ACHN (cell line): ENCODE measurements around the gene VAMP4.
"Not testable (repeated sequence)": the region's sequence is repeated elsewhere in the genome, so short reads cannot be mapped to it uniquely, and the experiment has no call there.

ENCODE experiments used
- DNase-seq: peaks from one replicate; pipeline ENCODE4 v3.0.0-alpha.2; 2015
- in situ Hi-C: cut with HindIII; loops from 2 replicates; pipeline ENCODE4 v1.10.0; 2017; ENCODE audit warnings: low sequenced_read_pairs, low pct_ligation_motif_present, low pct_unique_long_range_greater_than_20kb

The VAMP4 gene

DNA sequence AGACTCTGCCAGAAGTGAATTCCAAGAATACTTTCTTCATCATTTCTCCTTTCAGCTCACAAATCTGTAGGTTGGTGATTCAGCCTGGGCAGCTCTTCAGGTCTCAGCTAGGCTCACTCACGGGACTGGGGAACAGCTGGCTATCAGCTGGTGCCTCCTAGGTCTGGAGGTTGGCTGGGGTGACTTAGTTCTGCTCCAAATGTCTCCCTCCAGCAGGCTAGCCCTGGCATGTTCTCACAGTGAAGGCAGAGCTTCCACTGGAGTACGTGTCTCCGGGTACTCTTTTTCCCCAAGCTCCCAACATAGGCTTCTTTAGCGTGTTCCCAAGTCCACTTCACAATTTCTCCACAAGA is 12.5 kb upstream of the VAMP4 start:
- in situ Hi-C loops, result no loop called here
- no peak for DNase-seq

DNA sequence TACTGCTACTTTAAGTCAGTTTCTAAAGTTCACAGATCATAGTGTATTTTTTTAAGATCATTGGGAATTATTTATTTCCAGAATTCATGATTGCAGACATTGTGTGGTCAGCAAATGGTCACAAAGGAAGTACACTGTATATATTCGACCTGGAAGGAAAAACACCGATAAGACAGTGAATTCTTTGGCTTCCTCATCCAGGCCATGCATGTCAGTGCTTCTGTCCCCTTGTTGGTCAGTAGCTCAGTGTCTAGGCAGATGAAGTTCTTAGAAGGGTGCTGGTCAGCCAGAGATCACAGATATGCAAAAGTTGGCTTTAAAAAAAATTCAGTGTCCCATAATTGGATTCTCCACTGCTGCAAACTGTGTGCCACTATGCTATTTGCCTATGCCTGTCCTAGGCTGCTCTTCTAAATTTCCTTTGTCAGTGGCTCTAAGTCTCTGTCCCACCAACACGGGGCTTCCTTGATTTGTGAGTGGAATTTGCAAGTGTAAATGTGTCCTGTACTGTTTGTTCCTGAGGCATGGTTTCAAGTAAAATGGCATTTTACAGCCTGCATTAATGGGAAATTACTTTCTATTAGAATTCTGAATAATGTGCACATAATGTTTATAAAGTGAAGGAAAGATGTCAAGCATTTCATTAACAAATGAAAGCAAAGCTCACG is 12.0 kb upstream of the VAMP4 start:
- in situ Hi-C loops, result no loop called here

DNA sequence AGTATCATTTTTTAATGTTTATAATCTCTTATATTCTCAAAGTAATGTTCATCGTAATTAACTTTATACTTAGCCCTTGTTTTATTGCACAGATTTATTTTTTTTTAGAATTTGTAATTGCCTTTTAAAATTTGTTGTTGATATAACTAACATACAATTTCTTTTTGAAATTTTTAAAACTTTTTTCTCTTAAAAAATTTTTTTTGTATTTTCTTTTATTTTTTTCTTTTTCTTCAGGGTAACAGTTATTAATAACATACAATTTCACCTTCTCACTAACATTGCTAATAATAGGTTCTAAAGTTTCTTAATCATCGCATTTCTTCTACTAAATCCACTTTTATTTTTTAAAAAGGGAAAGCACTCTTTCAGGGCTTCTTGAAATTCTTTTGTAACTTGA is 11.3 kb upstream of the VAMP4 start:
- in situ Hi-C loops, result no loop called here
- no peak for DNase-seq

More for the DNA sequence above, 12.0 kb upstream of the VAMP4 start:
- DNase-seq, result no peak

DNA sequence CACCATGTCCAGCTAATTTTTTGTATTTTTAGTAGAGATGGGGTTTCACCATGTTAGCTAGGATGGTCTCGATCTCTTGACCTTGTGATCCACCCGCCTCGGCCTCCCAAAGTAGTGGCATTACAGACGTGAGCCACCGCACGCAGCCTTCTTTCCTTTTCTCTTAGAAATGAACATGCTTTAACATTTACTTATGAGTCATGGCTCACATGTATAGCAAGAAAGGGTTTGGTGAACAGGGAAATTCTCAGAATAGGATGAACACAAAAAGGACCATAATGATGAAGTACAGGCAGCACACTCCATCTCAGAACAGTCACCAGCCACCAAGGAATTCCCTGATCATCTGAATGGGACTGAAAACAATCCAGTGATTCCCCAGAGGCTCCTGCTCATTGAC is 9.4 kb upstream of the VAMP4 start:
- in situ Hi-C loops, result no loop called here
- no peak for DNase-seq

DNA sequence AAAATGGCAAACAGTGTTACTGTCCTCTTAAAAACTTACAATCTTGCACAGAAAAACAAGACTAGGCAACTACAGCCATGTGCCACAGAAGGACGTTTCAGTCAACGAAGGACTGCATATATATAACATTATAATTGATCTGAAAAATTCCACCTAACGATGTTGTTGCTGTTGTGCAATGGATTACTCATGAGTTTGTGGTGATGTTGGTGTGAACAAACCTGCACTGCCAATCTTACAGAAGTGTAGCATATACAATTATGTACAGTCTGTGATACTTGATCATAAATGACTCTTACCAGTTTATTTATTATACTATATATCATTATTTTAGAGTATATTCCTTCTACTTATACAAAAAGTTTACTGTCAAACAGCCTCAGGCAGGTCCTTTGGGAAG is 6.8 kb upstream of the VAMP4 start:
- in situ Hi-C loops, result no loop called here
- DNase-seq, result no peak

DNA sequence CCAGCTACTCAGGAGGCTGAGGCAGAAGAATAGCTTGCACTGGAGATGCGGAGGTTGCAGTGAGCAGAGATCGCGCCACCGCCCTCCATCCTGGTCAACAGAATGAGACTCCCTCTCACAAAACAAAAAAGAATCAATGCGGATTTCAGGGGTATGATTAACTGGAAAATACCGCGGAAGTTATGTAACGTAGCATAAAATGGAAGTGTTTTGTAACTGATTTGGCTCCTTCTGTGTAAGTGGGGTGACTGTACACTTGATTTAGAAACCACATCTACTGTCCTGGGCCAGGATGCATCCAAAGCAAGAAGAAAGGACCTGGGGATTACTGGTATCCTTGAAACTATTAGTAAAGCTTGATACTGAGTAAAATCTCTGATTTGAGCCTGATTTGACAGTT is 3.1 kb upstream of the VAMP4 start:
- no peak for DNase-seq
- in situ Hi-C loops, result no loop called here

DNA sequence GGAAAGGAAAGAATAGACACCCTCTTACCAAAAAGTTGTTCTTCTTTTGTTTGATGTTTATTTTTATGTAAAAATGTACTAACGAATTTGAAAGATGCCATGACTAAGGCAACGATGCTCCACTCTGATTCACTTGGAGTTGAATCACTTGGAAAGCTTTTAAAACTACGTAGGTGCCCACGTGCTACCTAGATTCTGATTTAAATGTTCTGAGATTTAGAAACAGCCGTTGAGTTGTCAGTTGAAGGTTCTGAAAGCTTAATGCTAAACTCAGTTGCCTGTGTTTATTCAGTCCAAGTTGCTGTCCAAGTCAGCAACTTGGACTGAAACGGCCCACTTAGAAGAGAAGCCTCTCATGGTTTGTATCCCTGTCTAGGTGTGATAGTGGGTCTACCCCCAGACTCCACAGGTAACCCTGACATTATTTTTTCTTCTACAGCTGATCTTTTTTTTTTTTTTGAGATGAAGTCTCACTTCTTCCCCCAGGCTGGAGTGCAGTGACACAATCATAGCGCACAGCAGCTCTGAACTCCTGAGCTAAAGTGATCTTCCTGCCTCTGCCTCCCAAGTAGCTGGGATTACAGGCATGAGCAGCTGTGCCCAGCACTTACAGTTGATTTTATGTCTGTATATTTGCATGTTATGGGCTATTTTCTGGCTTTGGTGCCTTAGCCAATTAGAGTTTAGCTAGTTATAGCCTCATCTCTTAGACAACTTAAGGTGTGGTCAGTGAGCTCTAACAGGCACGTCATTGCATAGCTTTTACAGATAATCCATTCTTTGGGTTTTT is 1.4 kb upstream of the VAMP4 start:
- in situ Hi-C loops, result no loop called here
- peak; percentile 74 for DNase-seq

DNA sequence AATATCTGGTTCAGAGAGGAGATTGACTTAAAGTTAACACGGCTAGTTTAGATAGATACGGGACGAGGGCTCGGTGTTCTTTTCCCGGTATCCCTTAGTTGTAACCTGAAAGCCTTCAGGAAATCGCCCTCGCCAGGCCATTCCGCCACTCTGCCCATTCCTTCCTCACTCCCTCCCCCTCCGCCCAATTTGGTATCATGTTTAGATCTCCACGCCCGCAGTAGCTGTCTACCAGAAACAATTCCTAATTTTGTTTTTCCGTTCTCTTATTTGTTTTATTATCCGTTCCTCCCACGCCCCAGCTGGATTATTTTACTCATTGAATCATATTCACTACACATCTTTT is 685 bp upstream of the VAMP4 start:
- in situ Hi-C loops, result no loop called here
- peak; percentile 67 for DNase-seq

DNA sequence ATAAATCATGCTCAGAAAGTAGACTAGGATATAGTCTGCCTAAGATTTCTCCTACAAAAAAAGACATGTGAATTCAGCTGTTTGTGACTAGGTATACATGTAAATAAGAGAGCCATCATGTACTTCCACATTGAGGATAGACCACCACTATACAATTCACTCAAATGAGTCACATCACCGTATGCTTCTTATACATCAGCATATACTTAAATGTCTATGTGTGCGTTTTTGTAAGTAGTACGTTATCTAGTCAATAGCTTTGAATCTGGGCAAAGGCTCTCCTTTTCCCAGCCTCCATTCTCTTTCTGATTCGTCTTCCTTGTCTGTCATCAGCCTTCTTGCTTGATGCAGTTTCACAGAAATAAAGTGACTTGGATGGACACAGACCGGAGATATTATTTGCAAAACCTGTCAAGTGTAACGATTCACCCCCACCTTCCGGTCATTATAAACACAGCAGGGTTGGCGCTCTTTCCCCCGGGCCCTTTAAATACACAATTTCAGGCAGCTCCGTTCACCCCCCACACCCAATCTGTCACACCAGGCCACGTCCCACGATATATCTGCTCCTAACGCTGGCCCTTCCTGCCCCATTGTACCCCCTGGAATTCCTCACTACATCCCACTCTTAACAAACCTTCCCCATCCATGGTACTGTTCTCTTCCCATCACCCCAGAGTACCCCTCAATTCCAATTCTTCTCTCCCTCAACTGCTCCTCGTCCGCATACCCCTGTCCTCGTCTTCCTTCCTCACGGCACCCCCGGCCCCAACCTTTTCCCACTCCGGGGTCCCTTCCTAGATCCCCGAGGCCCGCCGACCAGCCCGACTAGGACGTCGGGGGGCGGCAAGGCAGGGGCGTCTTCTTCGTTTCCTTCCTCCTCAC is 636 bp downstream of the VAMP4 start:
- peak; percentile 17 for DNase-seq
- in situ Hi-C loops, result no loop called here

DNA sequence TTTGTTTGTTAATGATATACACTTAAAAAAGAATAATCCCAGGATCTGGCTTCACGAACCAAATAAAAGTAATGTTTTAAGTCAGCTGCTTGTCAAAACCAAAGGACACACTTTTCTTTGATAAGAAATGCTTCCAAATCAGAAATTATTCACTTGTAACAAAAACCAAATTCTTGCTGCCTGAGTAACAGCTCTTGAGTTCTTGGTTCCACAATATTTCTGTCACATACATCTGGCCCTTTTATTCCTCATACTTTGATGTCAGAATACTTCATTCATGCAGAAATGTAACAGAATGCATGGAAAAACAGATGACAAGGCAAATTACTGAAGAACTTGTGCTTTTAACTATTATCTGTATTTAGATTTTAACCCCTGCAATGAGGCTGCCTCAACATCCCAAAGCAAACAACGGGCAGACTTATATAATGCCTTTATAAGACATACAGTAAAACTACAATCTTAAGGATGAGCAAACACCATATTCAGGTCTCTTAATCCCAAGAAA is 1.5 kb downstream of the VAMP4 start:
- in situ Hi-C loops, result no loop called here
- peak; percentile 62 for DNase-seq

DNA sequence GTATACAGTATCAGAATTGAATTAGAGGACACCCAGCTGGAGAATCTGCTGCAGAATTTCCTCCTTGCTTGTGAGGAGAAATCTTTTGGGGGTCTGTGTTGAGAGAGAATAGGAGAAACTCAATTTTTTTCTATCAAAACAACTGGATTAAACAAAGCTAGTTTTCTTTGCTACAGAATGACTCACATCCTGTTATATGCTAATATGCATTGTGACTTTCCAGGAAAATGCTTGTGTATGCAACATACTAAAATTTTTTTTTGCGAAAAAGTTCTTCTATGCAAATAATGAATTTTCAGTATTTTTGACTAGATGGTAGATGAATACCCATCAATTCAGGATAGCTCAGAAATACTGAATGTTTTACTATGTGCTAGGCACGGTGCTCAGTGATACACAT is 2.2 kb downstream of the VAMP4 start:
- in situ Hi-C loops, result no loop called here
- DNase-seq, result no peak

DNA sequence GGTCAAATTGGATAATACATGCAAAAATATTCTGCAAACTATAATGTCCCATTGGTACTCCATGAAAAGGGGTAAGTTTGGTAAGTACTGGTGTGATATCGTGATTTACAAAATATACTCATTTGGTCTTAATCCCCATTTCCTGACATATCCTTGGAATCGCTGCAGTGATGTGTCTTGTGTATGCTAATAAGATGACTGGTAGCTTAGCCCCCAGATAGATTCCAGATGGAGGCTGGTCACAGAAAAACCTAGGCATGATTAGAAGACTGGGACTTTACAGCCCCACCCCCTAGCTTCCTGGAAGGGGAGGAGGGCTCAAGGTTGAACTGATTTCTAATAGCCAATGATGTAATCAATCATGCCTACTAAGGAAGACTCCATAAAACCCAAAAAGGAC is 3.0 kb downstream of the VAMP4 start:
- no peak for DNase-seq
- in situ Hi-C loops, result no loop called here

DNA sequence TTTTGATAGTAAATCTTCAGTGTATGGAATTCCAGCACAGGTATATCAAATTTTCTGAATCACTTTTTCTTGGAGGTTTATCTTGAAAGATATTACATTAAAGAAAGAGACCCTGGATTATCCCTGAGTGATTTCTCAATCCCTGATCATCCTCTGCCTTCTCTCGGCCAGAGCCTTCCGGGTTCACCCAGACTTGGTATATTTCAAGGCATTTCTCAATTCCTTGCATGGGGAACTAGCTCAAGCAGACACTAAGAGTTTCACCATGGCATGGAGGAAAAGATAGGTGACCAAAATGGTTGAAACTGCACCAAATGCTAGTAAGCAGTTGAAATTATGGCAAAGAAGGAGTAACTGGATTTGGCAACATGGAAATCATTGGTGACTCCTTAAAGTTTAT is 5.7 kb downstream of the VAMP4 start:
- in situ Hi-C loops, result no loop called here
- DNase-seq, result no peak

DNA sequence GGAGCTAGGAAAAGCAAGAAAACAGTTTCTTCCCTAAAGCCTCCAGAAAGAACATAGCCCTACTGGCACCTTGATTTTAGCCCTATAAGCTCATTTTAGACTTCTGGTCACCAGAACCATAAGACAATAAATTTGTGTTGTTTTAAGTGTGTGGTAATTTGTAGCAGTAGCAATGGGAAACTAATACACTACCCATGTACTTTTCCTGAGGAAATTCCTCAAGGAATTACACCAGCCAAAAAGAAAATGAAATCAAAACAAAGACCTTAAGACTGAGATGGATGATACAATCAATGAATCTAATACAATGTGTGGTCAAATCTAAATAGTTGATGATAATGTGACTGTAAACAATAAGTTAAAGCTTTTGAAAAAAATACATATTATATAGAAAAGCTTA is 11.8 kb downstream of the VAMP4 start:
- no peak for DNase-seq
- in situ Hi-C loops, result no loop called here

DNA sequence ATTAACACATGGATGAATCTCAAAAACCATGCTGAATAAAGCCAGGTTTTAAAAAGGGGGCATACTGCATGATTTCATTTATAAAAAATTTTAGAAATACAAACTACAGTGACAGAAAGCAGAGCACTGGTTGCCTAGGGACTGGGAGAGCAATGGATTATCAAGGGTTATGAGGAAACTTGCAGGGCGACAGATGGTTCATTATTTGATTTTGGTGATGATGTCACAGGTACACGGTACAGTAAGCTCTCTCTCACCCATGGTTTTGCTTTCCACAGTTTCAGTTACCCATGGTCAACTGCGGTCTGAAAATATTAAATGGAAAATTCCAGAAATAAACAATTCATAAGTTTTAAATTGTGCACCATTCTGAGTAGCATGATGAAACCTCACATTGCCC is 14.1 kb downstream of the VAMP4 start:
- in situ Hi-C loops, result no loop called here
- DNase-seq, result no peak

DNA sequence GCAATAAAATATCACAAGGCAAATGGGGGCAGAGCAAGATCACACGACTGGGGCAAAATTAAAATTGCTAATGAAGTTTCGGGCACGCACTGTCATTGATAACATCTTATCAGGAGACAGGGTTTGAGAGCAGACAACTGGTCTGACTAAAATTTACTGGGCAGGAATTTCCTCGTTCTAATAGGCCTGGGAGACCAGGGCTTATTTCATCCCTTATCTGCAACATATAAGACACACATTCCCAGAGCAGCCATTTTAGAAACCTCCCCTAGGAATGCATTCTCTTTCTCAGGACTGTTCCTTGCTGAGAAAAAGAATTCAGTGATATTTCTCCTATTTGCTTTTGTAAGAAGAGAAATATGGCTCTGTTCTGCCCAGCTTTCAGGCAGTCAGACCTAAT is 18.7 kb downstream of the VAMP4 start:
- DNase-seq, in situ Hi-C loops: not testable (repeated sequence)

DNA sequence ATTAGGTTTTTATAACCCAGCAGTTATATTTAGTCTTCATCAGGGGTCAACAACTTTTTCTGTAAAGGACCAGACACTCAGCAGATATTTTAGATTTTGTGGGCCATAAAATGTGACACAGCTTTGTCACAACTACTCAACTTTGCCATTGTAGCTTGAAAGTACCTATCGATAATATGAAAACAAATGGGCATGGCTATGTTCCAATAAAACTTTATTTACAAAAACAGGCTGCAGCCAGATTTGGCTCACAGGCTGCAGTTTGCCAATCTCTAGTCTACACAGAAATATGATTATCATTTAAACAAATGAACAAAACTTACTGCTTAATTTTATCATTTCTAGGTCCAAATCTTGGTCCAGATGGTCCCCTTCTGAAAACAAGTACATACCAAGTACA is 23.0 kb downstream of the VAMP4 start:
- in situ Hi-C loops, result no loop called here
- no peak for DNase-seq

DNA sequence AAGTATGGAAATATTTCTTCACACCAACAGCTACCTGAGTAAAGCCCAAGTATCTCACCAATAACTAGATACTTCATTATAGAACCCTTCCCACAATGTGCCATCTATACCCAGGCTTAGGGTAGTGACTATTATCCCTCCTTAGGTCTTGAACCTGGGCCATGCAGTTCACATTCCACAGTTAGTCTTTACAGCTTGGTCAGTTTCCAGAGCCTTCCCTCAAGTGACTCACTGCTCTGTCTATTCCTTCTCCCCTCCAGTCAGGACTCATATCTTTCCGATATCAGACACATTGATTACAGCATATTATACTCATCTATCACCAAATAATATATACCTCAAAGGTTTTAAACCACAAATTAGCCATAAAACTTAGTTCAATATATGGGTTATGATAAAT is 23.6 kb downstream of the VAMP4 start:
- in situ Hi-C loops, result no loop called here
- no peak for DNase-seq

DNA sequence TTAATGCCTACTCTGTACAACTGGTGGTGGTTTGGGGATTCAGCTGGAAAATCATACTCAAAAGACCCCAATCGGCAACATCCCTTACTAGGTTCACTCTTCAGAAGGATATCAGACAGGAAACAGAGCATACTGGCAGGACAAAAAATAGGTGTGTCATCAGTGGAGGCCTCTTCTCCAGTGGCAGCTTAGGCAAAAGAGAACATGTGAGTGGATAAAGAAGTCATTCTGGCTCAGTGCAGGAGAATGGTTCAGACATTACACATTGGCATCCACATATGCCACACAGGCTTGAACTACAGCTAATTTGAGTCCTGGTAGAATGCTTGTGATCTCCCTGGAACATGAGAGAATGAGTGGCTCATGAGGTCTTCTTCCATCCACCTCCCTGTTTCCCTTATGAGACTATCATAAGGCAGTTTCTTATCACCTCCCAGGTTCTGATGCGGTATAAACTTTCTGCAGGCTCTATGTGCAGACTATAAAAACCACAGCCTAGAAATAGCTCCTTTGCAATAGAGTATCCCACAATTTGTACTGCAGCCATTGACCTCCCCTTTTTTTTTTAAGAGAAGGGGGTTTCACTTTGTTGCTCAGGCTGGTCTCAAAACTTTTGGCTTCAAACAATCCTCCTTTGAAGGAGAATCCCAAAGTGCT is 24.7 kb downstream of the VAMP4 start:
- in situ Hi-C loops, result no loop called here
- DNase-seq, result no peak
